HepG2 (cell line): Measurements from ENCODE around the gene CATSPERD. TPM values are rescaled to one million over a fixed set of nuclear protein-coding genes. Genes with fewer than 3 reads are reported as not detected.

ENCODE experiments used
- ATAC-seq: fragments of 200-7000 bp; cut with Tn5 transposase; 3 replicates; pipeline ENCODE4 v1.9.1; 2020; ENCODE audit warnings: mild to moderate bottlenecking, moderate library complexity
- BruUV-seq: library from RNA; stranded (reverse); fragments of 400-500 nt; replicated peaks from 2 replicates; lab custom pipeline; 2021; lab: Mats Ljungman, UMichigan
- CTCF ChIA-PET: fragments of 300-600 bp; formaldehyde crosslinking; extraction: SDS; loops from one replicate; lab custom pipeline; 2021; ENCODE audit warnings: low total read pairs, inconsistent platforms, low intra/inter-chr PET ratio; lab: Yijun Ruan, JAX
- POLR2A ChIA-PET: fragments of 350-600 bp; sonication (Branson Sonifier 250); formaldehyde crosslinking; loops from one replicate; lab custom pipeline; 2020; ENCODE audit warnings: antibody characterized with exemption, inconsistent platforms; lab: Yijun Ruan, JAX
- DNase-seq: peaks from one replicate; pipeline ENCODE4 v3.0.0-alpha.2; 2015; ENCODE audit warnings: low spot score
- FAIRE-seq: peaks from 3 replicates; lab custom pipeline; 2011; peaks lifted over from hg19 to GRCh38; lab: Jason Lieb, UNC
- H2AFZ ChIP-seq: one replicate; pipeline ENCODE4 v1.6.1; 2011; ENCODE audit warnings: low read length, inconsistent platforms
- H3K27ac ChIP-seq: fragments of 300-600 bp; 3 replicates; pipeline ENCODE4 v1.8.0; 2011; ENCODE audit warnings: mixed run types, mild to moderate bottlenecking, mixed read lengths, low read length, inconsistent platforms; ENCODE audit not compliant: insufficient read depth; ENCODE audit errors: extremely low read length
- H3K27me3 ChIP-seq, 2 experiments: fragments of 200-600 bp in 1 of 2; 2 replicates in 1 of 2; 3 replicates in 1 of 2; pipeline versions ENCODE4 v1.6.0 to v1.8.0; 2011; ENCODE audit warnings: low read length in 2 of 2, mild to moderate bottlenecking in 2 of 2, moderate library complexity in 2 of 2, inconsistent platforms in 1 of 2; ENCODE audit not compliant: insufficient read depth in 2 of 2, control insufficient read depth in 1 of 2
- H3K36me3 ChIP-seq, 2 experiments: fragments of 200-600 bp in 1 of 2; replicated peaks in 1 of 2; 2 replicates in 1 of 2; 3 replicates in 1 of 2; pipeline versions ENCODE4 v1.5.1 to v1.8.0; 2011; ENCODE audit warnings: low read length in 2 of 2, inconsistent platforms in 1 of 2; ENCODE audit not compliant: insufficient read depth in 2 of 2, control insufficient read depth in 1 of 2
- H3K4me1 ChIP-seq: 2 replicates; pipeline ENCODE4 v1.5.1; 2012; ENCODE audit warnings: low read length, inconsistent platforms; ENCODE audit not compliant: insufficient read depth
- H3K4me2 ChIP-seq: 2 replicates; pipeline ENCODE4 v1.6.0; 2011; ENCODE audit warnings: low read depth, low read length, inconsistent platforms
- H3K4me3 ChIP-seq, 3 experiments: fragments of 200-600 bp in 1 of 3; sonication (generic), shearing (Covaris generic) in 1 of 3; replicated peaks in 1 of 3; 2 replicates each; pipeline ENCODE4 v1.5.1; 2011 to 2016; ENCODE audit warnings: low read length in 3 of 3, inconsistent platforms in 2 of 3, low read depth in 2 of 3, mild to moderate bottlenecking in 2 of 3, control low read depth in 1 of 3, mixed read lengths in 1 of 3; ENCODE audit not compliant: insufficient read depth in 1 of 3
- H3K79me2 ChIP-seq: one replicate; pipeline ENCODE4 v1.6.1; 2011; ENCODE audit warnings: low read length, inconsistent platforms; ENCODE audit not compliant: insufficient read depth
- H3K9ac ChIP-seq: 2 replicates; pipeline ENCODE4 v1.6.0; 2011; ENCODE audit warnings: mild to moderate bottlenecking, low read depth, low read length, inconsistent platforms; ENCODE audit not compliant: insufficient read depth
- H3K9me3 ChIP-seq: 2 replicates; pipeline ENCODE4 v1.5.1; 2012; ENCODE audit warnings: mild to moderate bottlenecking, low read length
- H4K20me1 ChIP-seq: 2 replicates; pipeline ENCODE4 v1.6.0; 2011; ENCODE audit warnings: inconsistent platforms, mild to moderate bottlenecking, low read length, moderate library complexity; ENCODE audit not compliant: insufficient read depth
- AGO2 ChIP-seq: fragments of 200-400 bp; formaldehyde crosslinking; optimal IDR thresholded peaks from 2 replicates; pipeline ENCODE3; 2017; ENCODE audit warnings: mild to moderate bottlenecking, low read depth, low read length, moderate library complexity
- KDM2A ChIP-seq: sonication (generic); formaldehyde crosslinking; IDR thresholded peaks from 2 replicates; pipeline ENCODE4 v1.4.0; 2020; ENCODE audit warnings: low read depth, missing genetic modification reagents, borderline replicate concordance
- PAF1 ChIP-seq: IDR thresholded peaks from 2 replicates; pipeline ENCODE4 v1.6.1; 2016; ENCODE audit warnings: missing genetic modification reagents, missing compliant biosample characterization
- PCBP2 ChIP-seq: fragments of 200-400 bp; formaldehyde crosslinking; optimal IDR thresholded peaks from 2 replicates; pipeline ENCODE3; 2018; ENCODE audit warnings: low read length, low read depth; ENCODE audit not compliant: poor library complexity, severe bottlenecking
- RBFOX2 ChIP-seq: fragments of 200-400 bp; formaldehyde crosslinking; IDR thresholded peaks from 2 replicates; pipeline ENCODE4 v1.6.1; 2017; ENCODE audit warnings: low read depth, mild to moderate bottlenecking, low read length
- ZBTB20 ChIP-seq: sonication (generic); formaldehyde crosslinking; IDR thresholded peaks from 2 replicates; pipeline ENCODE4 v1.8.1; 2023; ENCODE audit warnings: missing genetic modification reagents, low read depth, mild to moderate bottlenecking, borderline replicate concordance
- ZNF329 ChIP-seq: sonication (generic); formaldehyde crosslinking; IDR thresholded peaks from 2 replicates; pipeline ENCODE4 v1.9.0; 2021; ENCODE audit warnings: low read depth, mild to moderate bottlenecking, missing genetic modification reagents
- WGBS: methylation state at CpG from one replicate; pipeline ENCODE4 v1.1.6; 2017; ENCODE audit warnings: low lambda C conversion rate; 5-methylcytosine and 5-hydroxymethylcytosine counted together
- in situ Hi-C: cut with HindIII; loops from 2 replicates; pipeline ENCODE4 v1.10.0; 2017; ENCODE audit warnings: low pct_unique_long_range_greater_than_20kb; ENCODE audit not compliant: extremely low pct_ligation_motif_present
- intact Hi-C: fragments of 100-400 bp; cut with micrococcal nuclease; formaldehyde crosslinking; loops from one replicate; pipeline ENCODE4 v1.10.0; 2022; ENCODE audit not compliant: unreplicated experiment
- polyA plus RNA-seq, 8 experiments: library from polyadenylated mRNA; depleted of rRNA in 3 of 8; stranded (reverse) in 7 of 8; unstranded in 1 of 8; fragments of >200 nt; fragmentation: Illumina TruSeq in 4 of 8; extraction: Trizol in 4 of 8; gene quantifications; 2 replicates each; pipeline versions ENCODE4 v1.2.1 to v1.2.3, GENCODE V29; 2011 to 2016; ENCODE audit warnings: low read depth in 4 of 8, missing spikeins in 1 of 8, mixed read lengths in 1 of 8; ENCODE audit not compliant: insufficient read depth in 1 of 8
- total RNA-seq, 5 experiments: library from RNA; depleted of rRNA; stranded (reverse); fragments of >200 nt; fragmentation: Illumina TruSeq; extraction: Trizol; gene quantifications; 2 replicates each; pipeline ENCODE4 v1.2.3, GENCODE V29; 2016; ENCODE audit warnings: low read depth in 1 of 5
- TF ChIP-seq, protein P1 (sequence below): sonication (generic); formaldehyde crosslinking; IDR thresholded peaks from 2 replicates; pipeline ENCODE4 v1.5.0; 2020; ENCODE audit warnings: mild to moderate bottlenecking, missing genetic modification reagents

The CATSPERD gene
- total and polyA plus RNA-seq, 2 of the 13 experiments (the other 11 are each of a cell fraction or from before 2014, with no cell fraction given) = 0.04 TPM; not detected in 1

DNA sequence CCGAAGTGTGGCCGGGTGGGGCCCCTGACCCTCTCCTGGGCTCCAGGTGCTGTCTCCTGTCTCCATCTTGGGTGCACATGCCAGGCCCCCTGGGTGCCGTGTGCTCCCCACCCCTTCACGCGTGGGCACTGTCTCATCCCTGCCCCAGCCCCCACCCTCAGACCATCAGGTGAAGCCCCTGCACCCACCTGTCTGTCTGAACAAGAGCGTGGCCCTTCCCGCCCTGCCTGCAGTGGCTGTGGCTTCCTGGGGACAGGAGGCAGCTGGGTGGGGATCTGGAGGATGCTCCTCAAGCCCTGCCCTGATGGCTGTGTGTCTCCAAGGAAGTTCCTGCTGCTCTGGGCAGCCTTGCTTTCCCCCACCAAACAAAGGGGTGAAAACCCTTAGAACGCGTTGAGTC is 61.9 kb downstream of the CATSPERD start:
- no peaks in the 10 kb centered on the region for H3K79me2 ChIP-seq
- no peak for ATAC-seq

GRCh38 chr19:5782945-5783919 is 62.8 kb downstream of the CATSPERD start:
- Histone ChIP-seq H3K9me3 (no peaks in the 10 kb centered on the region), H3K9ac (no peak overlapping the region), H3K4me1 (no peaks in the 10 kb centered on the region), H3K27ac (no peak overlapping the region), H3K4me3 (no peak overlapping the region), H3K36me3 (peaks cover 10 to 23% of the 10 kb centered on the region in 2 experiments; a peak in 4 of 5 replicates), H3K27me3 (no peaks in the 10 kb centered on the region), H3K4me2 (no peak overlapping the region), H3K79me2 (no peaks in the 10 kb centered on the region), H4K20me1 (no peaks in the 10 kb centered on the region), H2AFZ (no peak overlapping the region)
- in situ Hi-C loops (no loop called here), intact Hi-C loops (no loop called here)
- CTCF ChIA-PET = no interaction called here
- no TSS peak for BruUV-seq
- TF ChIP-seq RBFOX2 (peak; percentile 55; the same call in 1 of the 2 replicates), ZBTB20 (CRISPR knock-in tag) (no peak), AGO2 (peak; percentile 64), ZNF329 (CRISPR knock-in tag) (no peak)
- TF ChIP-seq, protein P1, sequence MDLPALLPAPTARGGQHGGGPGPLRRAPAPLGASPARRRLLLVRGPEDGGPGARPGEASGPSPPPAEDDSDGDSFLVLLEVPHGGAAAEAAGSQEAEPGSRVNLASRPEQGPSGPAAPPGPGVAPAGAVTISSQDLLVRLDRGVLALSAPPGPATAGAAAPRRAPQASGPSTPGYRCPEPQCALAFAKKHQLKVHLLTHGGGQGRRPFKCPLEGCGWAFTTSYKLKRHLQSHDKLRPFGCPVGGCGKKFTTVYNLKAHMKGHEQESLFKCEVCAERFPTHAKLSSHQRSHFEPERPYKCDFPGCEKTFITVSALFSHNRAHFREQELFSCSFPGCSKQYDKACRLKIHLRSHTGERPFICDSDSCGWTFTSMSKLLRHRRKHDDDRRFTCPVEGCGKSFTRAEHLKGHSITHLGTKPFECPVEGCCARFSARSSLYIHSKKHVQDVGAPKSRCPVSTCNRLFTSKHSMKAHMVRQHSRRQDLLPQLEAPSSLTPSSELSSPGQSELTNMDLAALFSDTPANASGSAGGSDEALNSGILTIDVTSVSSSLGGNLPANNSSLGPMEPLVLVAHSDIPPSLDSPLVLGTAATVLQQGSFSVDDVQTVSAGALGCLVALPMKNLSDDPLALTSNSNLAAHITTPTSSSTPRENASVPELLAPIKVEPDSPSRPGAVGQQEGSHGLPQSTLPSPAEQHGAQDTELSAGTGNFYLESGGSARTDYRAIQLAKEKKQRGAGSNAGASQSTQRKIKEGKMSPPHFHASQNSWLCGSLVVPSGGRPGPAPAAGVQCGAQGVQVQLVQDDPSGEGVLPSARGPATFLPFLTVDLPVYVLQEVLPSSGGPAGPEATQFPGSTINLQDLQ (CRISPR knock-in tag) = no peak
- ATAC-seq (peak; percentile 8), DNase-seq (no peak), FAIRE-seq (no peak)
- WGBS = 94% methylated on average over 33 of the region's 48 CpGs
- POLR2A ChIA-PET = interaction anchor here (0.8 to 1.1 kb wide), 2 partner anchors 63 to 112 kb away, joined by 3 read pairs; partner anchors contain the start of genes CATSPERD and LONP1

More for the DNA sequence above, 61.9 kb downstream of the CATSPERD start:
- ChIA-PET POLR2A (no interaction called here), CTCF (no interaction called here)
- Histone ChIP-seq H3K9me3 (no peaks in the 10 kb centered on the region), H3K4me2 (no peak overlapping the region), H3K27me3 (peaks cover 0 to under 1% of the 10 kb centered on the region in 2 experiments; a peak in 1 of 5 replicates), H3K36me3 (peaks cover 5 to 15% of the 10 kb centered on the region in 2 experiments; a peak in 3 of 5 replicates)
- WGBS = 79% methylated on average over 7 of the region's 9 CpGs
- intact Hi-C loops = no loop called here
- in situ Hi-C loops = no loop called here
- BruUV-seq = no TSS peak
- DNase-seq (no peak), FAIRE-seq (no peak)
- no peak for TF ChIP-seq PCBP2
- 0 out of 2 replicates have a peak, but pooled peaks have one; percentile 25 for TF ChIP-seq KDM2A (CRISPR knock-in tag)
- TF ChIP-seq PAF1 = no peak
- TF ChIP-seq, all 625 proteins: peak for 1
- H3K9ac ChIP-seq = no peak overlapping the region
- H3K27ac ChIP-seq = no peak overlapping the region
- no peak overlapping the region for H2AFZ ChIP-seq
- H3K4me1 ChIP-seq = no peaks in the 10 kb centered on the region
- H3K4me3 ChIP-seq = no peak overlapping the region
- no peaks in the 10 kb centered on the region for H4K20me1 ChIP-seq
